Stomach (tissue), 9 donors: ENCODE results near the gene RFX4. TPM values are rescaled to one million over a fixed set of nuclear protein-coding genes. Genes with fewer than 3 reads are reported as not detected.

Experiments
- DNase-seq, 2 donors: peaks; one replicate each; pipeline versions ENCODE4 v3.0.0 to v3.0.0-alpha.2; 2013 to 2019
- H3K27ac ChIP-seq, 5 donors: fragments of 200-600 bp in 4 of 5; sonication (generic) in 4 of 5; one replicate each; pipeline ENCODE4 v1.5.1; 2013 to 2019; ENCODE audit warnings: mild to moderate bottlenecking in 1 of 5, moderate library complexity in 1 of 5
- H3K27me3 ChIP-seq, 3 donors: fragments of 200-600 bp; sonication (generic); one replicate each; pipeline ENCODE4 v1.5.1; 2017 to 2019; ENCODE audit warnings: mixed run types in 1 of 3
- H3K36me3 ChIP-seq, 4 donors: fragments of 200-600 bp; sonication (generic); 1 replicate in 3 of 4; 2 replicates in 1 of 4; pipeline ENCODE4 v1.5.1; 2016 to 2019
- H3K4me1 ChIP-seq, 4 donors: fragments of 200-600 bp; sonication (generic); one replicate each; pipeline ENCODE4 v1.5.1; 2016 to 2019
- H3K4me3 ChIP-seq, 4 donors: fragments of 200-600 bp; sonication (generic) in 3 of 4; one replicate each; pipeline ENCODE4 v1.5.1; 2016 to 2019; ENCODE audit warnings: mild to moderate bottlenecking in 1 of 4
- H3K9me3 ChIP-seq, 4 donors: fragments of 200-600 bp; sonication (generic); one replicate each; pipeline ENCODE4 v1.5.1; 2016 to 2019
- EP300 ChIP-seq: sonication (generic); formaldehyde crosslinking; IDR thresholded peaks from one replicate; pipeline ENCODE4 v1.6.1; 2017; ENCODE audit warnings: antibody characterized with exemption
- POLR2A ChIP-seq, 4 donors: fragments of 450-650 bp; IDR thresholded peaks; one replicate each; pipeline ENCODE4 v1.6.1; 2016; ENCODE audit warnings: antibody characterized with exemption in 4 of 4, control low read depth in 2 of 4, mild to moderate bottlenecking in 1 of 4, moderate library complexity in 1 of 4
- POLR2AphosphoS5 ChIP-seq, 3 donors: sonication (generic); formaldehyde crosslinking; IDR thresholded peaks; one replicate each; pipeline ENCODE4 v1.6.1; 2016; ENCODE audit warnings: antibody characterized with exemption in 3 of 3
- WGBS, 5 donors: extraction: QIAGEN DNeasy Blood & Tissue Kit in 3 of 5; methylation state at CpG; one replicate each; pipeline versions ENCODE4 v1.1.5 to v1.1.7; 2013 to 2018; 5-methylcytosine and 5-hydroxymethylcytosine counted together
- intact Hi-C: fragments of 100-400 bp; cut with DNase I; formaldehyde crosslinking; loops from one replicate; pipeline ENCODE4 v1.15.1; 2023; ENCODE audit warnings: low total_unique reads
- polyA plus RNA-seq, 3 donors: library from polyadenylated mRNA; stranded (reverse); fragments of 200-250 nt; gene quantifications; one replicate each; pipeline ENCODE4 v1.2.3, GENCODE V29; 2013
- total RNA-seq, 5 donors: library from RNA; depleted of rRNA; stranded (reverse); fragments of >200 nt; gene quantifications; one replicate each; pipeline versions ENCODE4 v1.1.0 to v1.2.3, GENCODE V29; 2014 to 2016
- TF ChIP-seq, protein P1 (sequence below), 7 experiments: fragments of 450-650 bp in 4 of 7; fragments of 200-600 bp in 3 of 7; sonication (generic) in 3 of 7; IDR thresholded peaks; one replicate each; pipeline ENCODE4 v1.5.1; 2016 to 2019; ENCODE audit warnings: antibody characterized with exemption in 7 of 7, control low read depth in 2 of 7, mild to moderate bottlenecking in 1 of 7
- donor health status: healthy with polysubstance abuse.
- donor health status: Bipolar disorder and iron deficiency.
- donor health status: healthy.

RFX4 gene
- total and polyA plus RNA-seq, 8 donors: not detected

DNA sequence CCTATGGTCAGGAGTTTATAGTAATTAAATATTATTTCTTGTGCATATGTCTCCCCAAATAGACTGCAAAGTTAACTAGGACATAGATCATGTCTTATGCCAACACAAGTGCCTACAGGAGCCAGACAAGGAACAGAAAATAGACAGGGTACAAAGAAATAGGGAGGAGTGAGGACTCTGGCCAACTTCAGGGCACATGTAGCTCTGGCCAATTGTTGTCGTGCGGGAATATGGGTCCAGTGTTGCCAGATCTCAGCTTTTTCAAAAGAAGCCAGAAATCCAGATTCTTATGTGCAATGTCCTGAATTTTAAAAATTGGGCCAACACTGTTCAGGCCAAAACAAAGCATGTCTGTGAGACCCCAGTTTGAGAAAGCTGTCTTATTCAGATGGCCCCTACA is 68.7 kb downstream of the RFX4 start:
- H3K36me3 ChIP-seq: no peaks in the 10 kb centered on the region
- no peaks in the 10 kb centered on the region for H3K9me3 ChIP-seq
- 94 to 100% (median 98%) methylated on average over 2 of the region's 2 CpGs for WGBS, 5 donors
- H3K4me3 ChIP-seq: no peak overlapping the region
- H3K27me3 ChIP-seq: peaks cover 0 to 5% (median 0%) of the 10 kb centered on the region in 3 donors
- no peak for DNase-seq
- TF ChIP-seq POLR2AphosphoS5 (IDR thresholded peaks at IDR 0.05) (no peak), EP300 (no peak), POLR2A (IDR thresholded peaks at IDR 0.05) (no peak)
- TF ChIP-seq, protein P1, sequence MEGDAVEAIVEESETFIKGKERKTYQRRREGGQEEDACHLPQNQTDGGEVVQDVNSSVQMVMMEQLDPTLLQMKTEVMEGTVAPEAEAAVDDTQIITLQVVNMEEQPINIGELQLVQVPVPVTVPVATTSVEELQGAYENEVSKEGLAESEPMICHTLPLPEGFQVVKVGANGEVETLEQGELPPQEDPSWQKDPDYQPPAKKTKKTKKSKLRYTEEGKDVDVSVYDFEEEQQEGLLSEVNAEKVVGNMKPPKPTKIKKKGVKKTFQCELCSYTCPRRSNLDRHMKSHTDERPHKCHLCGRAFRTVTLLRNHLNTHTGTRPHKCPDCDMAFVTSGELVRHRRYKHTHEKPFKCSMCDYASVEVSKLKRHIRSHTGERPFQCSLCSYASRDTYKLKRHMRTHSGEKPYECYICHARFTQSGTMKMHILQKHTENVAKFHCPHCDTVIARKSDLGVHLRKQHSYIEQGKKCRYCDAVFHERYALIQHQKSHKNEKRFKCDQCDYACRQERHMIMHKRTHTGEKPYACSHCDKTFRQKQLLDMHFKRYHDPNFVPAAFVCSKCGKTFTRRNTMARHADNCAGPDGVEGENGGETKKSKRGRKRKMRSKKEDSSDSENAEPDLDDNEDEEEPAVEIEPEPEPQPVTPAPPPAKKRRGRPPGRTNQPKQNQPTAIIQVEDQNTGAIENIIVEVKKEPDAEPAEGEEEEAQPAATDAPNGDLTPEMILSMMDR (IDR thresholded peaks at IDR 0.05): no peak
- H3K4me1 ChIP-seq: peaks cover 0 to 8% (median 0%) of the 10 kb centered on the region in 4 donors
- no peak overlapping the region for H3K27ac ChIP-seq
- intact Hi-C loops: no loop called here

DNA sequence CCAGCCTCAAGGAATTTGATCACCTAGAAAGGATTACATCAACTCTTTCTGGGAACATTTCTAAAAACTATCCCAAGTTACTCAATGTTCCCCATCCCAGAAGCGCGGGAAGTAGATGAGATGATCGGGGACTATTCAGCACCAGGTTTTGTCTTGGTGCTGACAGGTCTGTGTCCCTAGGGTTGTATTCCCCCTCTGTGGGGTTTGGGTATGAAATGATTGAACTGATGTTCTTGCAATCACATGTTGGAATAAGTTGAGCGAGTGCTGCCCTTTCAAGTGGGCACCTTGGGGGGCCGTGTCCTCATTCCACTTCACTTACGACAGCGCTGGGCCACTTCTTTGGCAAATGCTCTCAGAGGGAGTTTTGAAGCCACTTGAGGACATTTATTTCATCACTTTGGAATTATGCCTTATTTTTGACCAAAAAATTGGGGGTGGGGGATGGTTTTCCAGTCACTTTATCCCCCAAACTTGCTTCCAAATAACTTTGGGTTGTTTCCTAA is 69.8 kb downstream of the RFX4 start:
- Histone ChIP-seq H3K36me3 (no peaks in the 10 kb centered on the region), H3K27me3 (peaks cover 0 to 5% (median 0%) of the 10 kb centered on the region in 3 donors), H3K4me3 (no peak overlapping the region), H3K27ac (no peak overlapping the region), H3K4me1 (peaks cover 0 to 8% (median 0%) of the 10 kb centered on the region in 4 donors), H3K9me3 (no peaks in the 10 kb centered on the region)
- no peak for TF ChIP-seq POLR2AphosphoS5 (IDR thresholded peaks at IDR 0.05)
- TF ChIP-seq, protein P1 (IDR thresholded peaks at IDR 0.05): no peak
- TF ChIP-seq POLR2A (IDR thresholded peaks at IDR 0.05): no peak
- no peak for TF ChIP-seq EP300
- WGBS, 5 donors: 89 to 97% (median 95%) methylated on average over 7 of the region's 7 CpGs
- DNase-seq: no peak
- intact Hi-C loops: no loop called here

DNA sequence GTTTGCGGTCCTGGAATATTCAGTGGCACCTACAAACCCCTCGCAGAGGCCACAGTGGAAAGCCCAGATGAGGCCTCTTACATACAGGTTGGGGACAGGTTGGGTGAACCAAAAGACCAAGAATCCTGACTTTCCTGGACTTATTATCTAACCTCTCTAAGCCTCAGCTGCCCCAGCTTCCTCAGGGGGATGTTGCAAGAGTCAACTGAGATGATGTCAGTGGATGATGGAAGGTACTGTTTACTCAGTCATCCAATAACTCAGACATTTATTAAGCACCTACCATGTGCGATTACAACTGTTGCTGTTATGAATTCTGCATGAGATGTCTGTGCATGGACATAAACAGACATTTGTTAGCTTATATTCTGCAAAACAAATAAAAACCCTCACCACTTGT is 72.8 kb downstream of the RFX4 start:
- TF ChIP-seq POLR2AphosphoS5 (IDR thresholded peaks at IDR 0.05) (no peak), POLR2A (IDR thresholded peaks at IDR 0.05) (no peak), EP300 (no peak)
- TF ChIP-seq, protein P1 (IDR thresholded peaks at IDR 0.05): no peak
- 63 to 95% (median 87%) methylated on average over 3 of the region's 3 CpGs for WGBS, 5 donors

DNA sequence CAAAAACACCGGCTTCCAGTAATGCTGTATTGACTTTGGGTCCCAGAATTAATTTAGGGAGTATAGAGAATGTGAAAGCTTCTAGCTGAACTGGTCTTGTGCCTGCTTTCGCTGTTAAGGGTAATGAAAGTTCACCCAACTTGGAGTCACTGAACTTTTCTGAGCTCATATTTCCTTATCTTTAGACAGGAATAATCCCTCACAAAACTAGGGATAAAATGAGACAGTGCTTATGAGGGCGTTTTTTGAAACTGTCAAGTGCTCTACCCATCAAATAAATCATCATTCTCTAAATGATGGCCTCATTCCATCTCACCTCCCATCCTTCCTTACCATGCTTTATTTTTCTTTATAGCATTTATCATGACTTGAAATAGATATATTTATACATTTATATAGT is 74.7 kb downstream of the RFX4 start:
- TF ChIP-seq EP300 (no peak), POLR2A (IDR thresholded peaks at IDR 0.05) (no peak), POLR2AphosphoS5 (IDR thresholded peaks at IDR 0.05) (no peak)
- TF ChIP-seq, protein P1 (IDR thresholded peaks at IDR 0.05): no peak
- intact Hi-C loops: no loop called here
- H3K27me3 ChIP-seq: no peaks in the 10 kb centered on the region
- 52 to 80% (median 58%) methylated on average over 3 of the region's 3 CpGs for WGBS, 5 donors
- H3K9me3 ChIP-seq: peaks cover 0 to 27% (median 23%) of the 10 kb centered on the region in 4 donors
- H3K27ac ChIP-seq: no peak overlapping the region
- no peak overlapping the region for H3K4me3 ChIP-seq
- peak in 1 of 2 donors; percentile 22 for DNase-seq
- H3K4me1 ChIP-seq: no peaks in the 10 kb centered on the region
- no peaks in the 10 kb centered on the region for H3K36me3 ChIP-seq

More for the DNA sequence above, 72.8 kb downstream of the RFX4 start:
- H3K4me3 ChIP-seq: no peak overlapping the region
- no peak overlapping the region for H3K27ac ChIP-seq
- intact Hi-C loops: no loop called here
- no peaks in the 10 kb centered on the region for H3K27me3 ChIP-seq
- H3K9me3 ChIP-seq: peaks cover 0 to 10% (median 5%) of the 10 kb centered on the region in 4 donors
- DNase-seq: no peak
- H3K4me1 ChIP-seq: no peaks in the 10 kb centered on the region
- H3K36me3 ChIP-seq: no peaks in the 10 kb centered on the region
